ENCODE data around the gene DENND4A.

DNA sequence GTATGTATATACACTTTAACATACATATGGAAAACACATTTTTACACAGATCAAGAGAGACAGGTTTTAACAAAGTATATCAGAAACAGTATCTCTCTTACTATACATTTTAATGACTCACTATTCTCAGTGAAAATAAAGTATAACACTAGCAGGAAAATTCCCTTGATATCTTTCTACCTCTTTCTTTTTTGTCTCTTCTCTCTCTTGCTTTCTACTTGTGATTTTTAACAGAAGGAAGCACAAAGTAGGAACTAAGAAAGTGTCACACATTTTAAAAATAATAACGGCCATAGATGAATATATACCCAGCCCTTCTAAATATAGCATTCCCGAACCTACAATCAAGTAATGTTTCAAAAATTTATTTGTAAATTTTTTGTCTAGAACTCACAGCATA is 4.8 kb downstream of the DENND4A start:
- TF ChIP-seq POLR2A (IDR thresholded peaks at IDR 0.05): no peak
- TF ChIP-seq, protein P1, sequence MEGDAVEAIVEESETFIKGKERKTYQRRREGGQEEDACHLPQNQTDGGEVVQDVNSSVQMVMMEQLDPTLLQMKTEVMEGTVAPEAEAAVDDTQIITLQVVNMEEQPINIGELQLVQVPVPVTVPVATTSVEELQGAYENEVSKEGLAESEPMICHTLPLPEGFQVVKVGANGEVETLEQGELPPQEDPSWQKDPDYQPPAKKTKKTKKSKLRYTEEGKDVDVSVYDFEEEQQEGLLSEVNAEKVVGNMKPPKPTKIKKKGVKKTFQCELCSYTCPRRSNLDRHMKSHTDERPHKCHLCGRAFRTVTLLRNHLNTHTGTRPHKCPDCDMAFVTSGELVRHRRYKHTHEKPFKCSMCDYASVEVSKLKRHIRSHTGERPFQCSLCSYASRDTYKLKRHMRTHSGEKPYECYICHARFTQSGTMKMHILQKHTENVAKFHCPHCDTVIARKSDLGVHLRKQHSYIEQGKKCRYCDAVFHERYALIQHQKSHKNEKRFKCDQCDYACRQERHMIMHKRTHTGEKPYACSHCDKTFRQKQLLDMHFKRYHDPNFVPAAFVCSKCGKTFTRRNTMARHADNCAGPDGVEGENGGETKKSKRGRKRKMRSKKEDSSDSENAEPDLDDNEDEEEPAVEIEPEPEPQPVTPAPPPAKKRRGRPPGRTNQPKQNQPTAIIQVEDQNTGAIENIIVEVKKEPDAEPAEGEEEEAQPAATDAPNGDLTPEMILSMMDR (IDR thresholded peaks at IDR 0.05 in 8 of 11, conservative IDR thresholded peaks at IDR 0.05 in 3 of 11): no peak
- no peak for TF ChIP-seq POLR2AphosphoS5 (IDR thresholded peaks at IDR 0.05)

Measured in spleen (tissue), 7 donors.